Lung (tissue), 12 donors: ENCODE results near the gene MTX2. TPM values are rescaled to one million over a fixed set of nuclear protein-coding genes. Genes with fewer than 3 reads are reported as not detected.

ENCODE experiments used
- ATAC-seq: fragments of 200-7000 bp; cut with Tn5 transposase; one replicate; pipeline ENCODE4 v1.9.1; 2020; ENCODE audit warnings: moderate number of reproducible peaks; ENCODE audit not compliant: insufficient read depth, low FRiP score
- DNase-seq, 3 donors: peaks; one replicate each; pipeline ENCODE4 v3.0.0-alpha.2; 2013 to 2017
- H3K27ac ChIP-seq, 2 donors: one replicate each; pipeline ENCODE4 v1.5.1; 2013; ENCODE audit warnings: mild to moderate bottlenecking in 2 of 2, moderate library complexity in 2 of 2, control low read depth in 1 of 2, inconsistent platforms in 1 of 2, low read depth in 1 of 2, low read length in 1 of 2
- H3K27me3 ChIP-seq, 3 donors: one replicate each; pipeline ENCODE4 v1.5.1; 2013; ENCODE audit warnings: low read length in 2 of 3; ENCODE audit not compliant: control insufficient read depth in 3 of 3, insufficient read depth in 3 of 3
- H3K36me3 ChIP-seq, 4 donors: one replicate each; pipeline ENCODE4 v1.5.1; 2013; ENCODE audit warnings: low read length in 4 of 4, mild to moderate bottlenecking in 1 of 4, moderate library complexity in 1 of 4; ENCODE audit not compliant: control insufficient read depth in 4 of 4, insufficient read depth in 4 of 4
- H3K4me1 ChIP-seq, 5 donors: one replicate each; pipeline ENCODE4 v1.5.1; 2013; ENCODE audit warnings: low read length in 5 of 5, mild to moderate bottlenecking in 2 of 5, moderate library complexity in 1 of 5; ENCODE audit not compliant: control insufficient read depth in 5 of 5, insufficient read depth in 5 of 5
- H3K4me3 ChIP-seq: one replicate; pipeline ENCODE4 v1.5.1; 2013; ENCODE audit warnings: mild to moderate bottlenecking, control low read depth, moderate library complexity
- H3K9ac ChIP-seq, 2 donors: one replicate each; pipeline ENCODE4 v1.5.1; 2013; ENCODE audit warnings: low read length in 2 of 2, control low read depth in 1 of 2; ENCODE audit not compliant: insufficient read depth in 1 of 2
- H3K9me3 ChIP-seq, 4 donors: one replicate each; pipeline ENCODE4 v1.5.1; 2013; ENCODE audit warnings: low read length in 3 of 4, mild to moderate bottlenecking in 1 of 4, moderate library complexity in 1 of 4; ENCODE audit not compliant: control insufficient read depth in 4 of 4, insufficient read depth in 3 of 4
- CTCF ChIP-seq: IDR thresholded peaks from 2 replicates; pipeline ENCODE4 v1.5.1; 2012; ENCODE audit warnings: mild to moderate bottlenecking; ENCODE audit errors: control extremely low read depth, extremely low read depth
- WGBS, 2 donors: extraction: QIAGEN DNeasy Blood & Tissue Kit; methylation state at CpG; one replicate each; pipeline ENCODE4 v1.1.7; 2013; 5-methylcytosine and 5-hydroxymethylcytosine counted together
- polyA plus RNA-seq, 2 donors: library from polyadenylated mRNA; stranded (reverse); fragments of 200-250 nt; gene quantifications; one replicate each; pipeline ENCODE4 v1.2.1, GENCODE V29; 2013
- total RNA-seq, 2 donors: library from RNA; depleted of rRNA in 1 of 2; stranded (reverse); fragments of >200 nt in 1 of 2; gene quantifications; one replicate each; pipeline ENCODE4 v1.2.1, GENCODE V29; 2014 to 2021
- donor health status: control.
- donor health status: control.
- donor health status: Bipolar disorder and iron deficiency.
- donor health status: healthy.
- donor health status: DM: yes; HTN: yes; CAD: no.

MTX2 gene
- total and polyA plus RNA-seq, 4 donors = 20.2 to 42.1 (median 27.7) TPM

GRCh38 chr2:176317199-176317598 lies 48.0 kb downstream of the MTX2 start:
- H3K36me3 ChIP-seq = peaks cover 0 to 4% (median under 1%) of the 10 kb centered on the region in 4 donors
- no peak for TF ChIP-seq CTCF
- no peaks in the 10 kb centered on the region for H3K9me3 ChIP-seq
- ATAC-seq (no peak), DNase-seq (no peak)
- H3K27me3 ChIP-seq = no peaks in the 10 kb centered on the region
- H3K27ac ChIP-seq = no peak overlapping the region
- H3K4me3 ChIP-seq = no peak overlapping the region
- H3K4me1 ChIP-seq = peaks cover 0 to 15% (median 0%) of the 10 kb centered on the region in 5 donors
- H3K9ac ChIP-seq = no peak overlapping the region

GRCh38 chr2:176317623-176318065 lies 48.4 kb downstream of the MTX2 start:
- DNase-seq (no peak), ATAC-seq (no peak)
- H3K27me3 ChIP-seq = no peaks in the 10 kb centered on the region
- TF ChIP-seq CTCF = no peak
- H3K9ac ChIP-seq = no peak overlapping the region
- H3K27ac ChIP-seq = no peak overlapping the region
- H3K4me3 ChIP-seq = no peak overlapping the region
- WGBS, 2 donors = 70 to 83% methylated on average over 1 of the region's 1 CpG
- peaks cover 0 to 4% (median under 1%) of the 10 kb centered on the region in 4 donors for H3K36me3 ChIP-seq
- H3K4me1 ChIP-seq = peaks cover 0 to 15% (median 0%) of the 10 kb centered on the region in 5 donors
- H3K9me3 ChIP-seq = no peaks in the 10 kb centered on the region

GRCh38 chr2:176321916-176322315 lies 52.7 kb downstream of the MTX2 start:
- TF ChIP-seq CTCF = no peak
- H3K4me1 ChIP-seq = peaks cover 0 to 12% (median 0%) of the 10 kb centered on the region in 5 donors
- no peak for DNase-seq
- no peak overlapping the region for H3K9ac ChIP-seq
- no peak for ATAC-seq
- no peaks in the 10 kb centered on the region for H3K27me3 ChIP-seq
- 93% methylated on average over 1 of the region's 1 CpG for whole genome bisulfite sequencing, 2 donors
- no peaks in the 10 kb centered on the region for H3K9me3 ChIP-seq
- no peak overlapping the region for H3K27ac ChIP-seq
- no peak overlapping the region for H3K4me3 ChIP-seq
- peaks cover 0 to 4% (median under 1%) of the 10 kb centered on the region in 4 donors for H3K36me3 ChIP-seq

- no peak overlapping the region for H3K4me3 ChIP-seq
- no peaks in the 10 kb centered on the region for H3K9me3 ChIP-seq
- H3K36me3 ChIP-seq = peaks cover 0 to 3% (median 0%) of the 10 kb centered on the region in 4 donors
- peak in 1 of 3 donors; percentile 21 for DNase-seq
- H3K27me3 ChIP-seq = no peaks in the 10 kb centered on the region
- 80 to 91% methylated on average over 3 of the region's 3 CpGs for whole genome bisulfite sequencing, 2 donors
- H3K4me1 ChIP-seq = peaks cover 0 to 7% (median 0%) of the 10 kb centered on the region in 5 donors
- H3K9ac ChIP-seq = no peak overlapping the region
- H3K27ac ChIP-seq = no peak overlapping the region
- ATAC-seq = no peak
- no peak for TF ChIP-seq CTCF
Observed at GRCh38 chr2:176324862-176325261, 55.6 kb downstream of the MTX2 start.
